Neural cell (in vitro differentiated cells): ENCODE measurements around the gene HIVEP2. TPM values are rescaled to one million over a fixed set of nuclear protein-coding genes. Genes with fewer than 3 reads are reported as not detected.

Experiments used
- H2AFZ ChIP-seq: fragments of 200-600, 300-800 bp; sonication (generic), shearing (Covaris generic); 2 replicates; pipeline ENCODE4 v1.6.0; 2014; ENCODE audit warnings: low read depth, mild to moderate bottlenecking, antibody characterized with exemption, low read length, moderate library complexity
- H3F3A ChIP-seq: fragments of 200-600 bp; shearing (Covaris generic); 2 replicates; pipeline ENCODE4 v1.6.1; 2016; ENCODE audit warnings: mild to moderate bottlenecking, moderate library complexity, mixed read lengths, antibody characterized with exemption, low read length; ENCODE audit not compliant: insufficient read depth, poor library complexity, severe bottlenecking
- H3K27ac ChIP-seq: fragments of 200-600, 300-800 bp; sonication (generic), shearing (Covaris generic); 2 replicates; pipeline ENCODE4 v1.5.1; 2014; ENCODE audit warnings: mild to moderate bottlenecking, low read length, moderate library complexity
- H3K27me3 ChIP-seq: fragments of 300-800, 200-600 bp; sonication (generic), shearing (Covaris generic); 2 replicates; pipeline ENCODE4 v1.6.0; 2014; ENCODE audit warnings: mild to moderate bottlenecking, low read depth, low read length, moderate library complexity; ENCODE audit not compliant: insufficient read depth
- H3K36me3 ChIP-seq: fragments of 300-800, 200-600 bp; sonication (generic), shearing (Covaris generic); 2 replicates; pipeline ENCODE4 v1.5.1; 2014; ENCODE audit warnings: mild to moderate bottlenecking, antibody characterized with exemption, low read length, moderate library complexity; ENCODE audit not compliant: insufficient read depth
- H3K4me2 ChIP-seq: fragments of 300-800, 200-600 bp; sonication (generic), shearing (Covaris generic); 2 replicates; pipeline ENCODE4 v1.6.0; 2014; ENCODE audit warnings: mild to moderate bottlenecking, low read length
- H3K4me3 ChIP-seq: fragments of 300-800, 200-600 bp; sonication (generic), shearing (Covaris generic); 2 replicates; pipeline ENCODE4 v1.5.1; 2014; ENCODE audit warnings: mild to moderate bottlenecking, low read length, moderate library complexity
- H3K79me2 ChIP-seq: fragments of 200-600 bp; shearing (Covaris generic); replicated peaks from 2 replicates; pipeline ENCODE4 v1.6.0; 2014; ENCODE audit warnings: mild to moderate bottlenecking, low read length, moderate library complexity; ENCODE audit not compliant: insufficient read depth
- H3K9ac ChIP-seq: fragments of 300-800, 200-600 bp; sonication (generic), shearing (Covaris generic); 2 replicates; pipeline ENCODE4 v1.6.1; 2016; ENCODE audit warnings: mild to moderate bottlenecking, low read length, mixed read lengths
- H3K9me2 ChIP-seq: fragments of 200-600 bp; shearing (Covaris generic); 2 replicates; pipeline ENCODE4 v1.6.1; 2016; ENCODE audit warnings: mild to moderate bottlenecking, low read length, mixed read lengths; ENCODE audit not compliant: insufficient read depth
- H3K9me3 ChIP-seq: fragments of 200-600, 300-800 bp; sonication (generic), shearing (Covaris generic); 2 replicates; pipeline ENCODE4 v1.6.1; 2016; ENCODE audit warnings: mild to moderate bottlenecking, mixed run types, low read length, moderate library complexity, mixed read lengths
- H4K20me1 ChIP-seq: fragments of 200-600 bp; shearing (Covaris generic); 2 replicates; pipeline ENCODE4 v1.6.1; 2016; ENCODE audit warnings: mild to moderate bottlenecking, mixed run types; ENCODE audit not compliant: insufficient read depth
- EP300 ChIP-seq: fragments of 450-650 bp; conservative IDR thresholded peaks from 2 replicates; pipeline ENCODE4 v1.6.1; 2014; ENCODE audit warnings: antibody characterized with exemption, mild to moderate bottlenecking, moderate library complexity; ENCODE audit not compliant: poor library complexity, severe bottlenecking
- EZH2 ChIP-seq: fragments of 200-600, 300-800 bp; shearing (Covaris generic), sonication (generic); IDR thresholded peaks from 2 replicates; pipeline ENCODE4 v1.6.1; 2014; ENCODE audit warnings: antibody characterized with exemption, low read length, borderline replicate concordance, mild to moderate bottlenecking; ENCODE audit not compliant: insufficient read depth, poor library complexity, severe bottlenecking
- MXI1 ChIP-seq: fragments of 450-650 bp; conservative IDR thresholded peaks from 2 replicates; pipeline ENCODE4 v1.6.1; 2014; ENCODE audit warnings: antibody characterized with exemption, mild to moderate bottlenecking; ENCODE audit not compliant: poor library complexity, severe bottlenecking
- POLR2AphosphoS5 ChIP-seq: IDR thresholded peaks from 2 replicates; pipeline ENCODE4 v1.6.1; 2012
- RAD21 ChIP-seq: fragments of 450-650 bp; conservative IDR thresholded peaks from 2 replicates; pipeline ENCODE4 v1.6.1; 2014; ENCODE audit warnings: antibody characterized with exemption, mild to moderate bottlenecking, moderate library complexity
- SMC3 ChIP-seq: fragments of 450-650 bp; conservative IDR thresholded peaks from 2 replicates; pipeline ENCODE4 v1.6.1; 2014; ENCODE audit warnings: antibody characterized with exemption, mild to moderate bottlenecking, moderate library complexity; ENCODE audit not compliant: poor library complexity
- TAF1 ChIP-seq: IDR thresholded peaks from 2 replicates; pipeline ENCODE4 v1.6.1; 2012; ENCODE audit warnings: low read depth
- polyA plus RNA-seq: library from polyadenylated mRNA; depleted of rRNA; stranded (reverse); fragments of >200 nt; gene quantifications from 2 replicates; pipeline ENCODE4 v1.2.3, GENCODE V29; 2014
- TF ChIP-seq, protein P1 (sequence below): IDR thresholded peaks from 2 replicates; pipeline ENCODE4 v1.6.1; 2012; ENCODE audit warnings: borderline replicate concordance
- TF ChIP-seq, protein P2 (sequence below): fragments of 450-650 bp; IDR thresholded peaks from 2 replicates; pipeline ENCODE4 v1.5.1; 2014; ENCODE audit warnings: antibody characterized with exemption, mild to moderate bottlenecking, moderate library complexity; ENCODE audit not compliant: poor library complexity, severe bottlenecking

HIVEP2 gene
- polyA plus RNA-seq, 1 donor from 2014 or later = 6.0 TPM

DNA sequence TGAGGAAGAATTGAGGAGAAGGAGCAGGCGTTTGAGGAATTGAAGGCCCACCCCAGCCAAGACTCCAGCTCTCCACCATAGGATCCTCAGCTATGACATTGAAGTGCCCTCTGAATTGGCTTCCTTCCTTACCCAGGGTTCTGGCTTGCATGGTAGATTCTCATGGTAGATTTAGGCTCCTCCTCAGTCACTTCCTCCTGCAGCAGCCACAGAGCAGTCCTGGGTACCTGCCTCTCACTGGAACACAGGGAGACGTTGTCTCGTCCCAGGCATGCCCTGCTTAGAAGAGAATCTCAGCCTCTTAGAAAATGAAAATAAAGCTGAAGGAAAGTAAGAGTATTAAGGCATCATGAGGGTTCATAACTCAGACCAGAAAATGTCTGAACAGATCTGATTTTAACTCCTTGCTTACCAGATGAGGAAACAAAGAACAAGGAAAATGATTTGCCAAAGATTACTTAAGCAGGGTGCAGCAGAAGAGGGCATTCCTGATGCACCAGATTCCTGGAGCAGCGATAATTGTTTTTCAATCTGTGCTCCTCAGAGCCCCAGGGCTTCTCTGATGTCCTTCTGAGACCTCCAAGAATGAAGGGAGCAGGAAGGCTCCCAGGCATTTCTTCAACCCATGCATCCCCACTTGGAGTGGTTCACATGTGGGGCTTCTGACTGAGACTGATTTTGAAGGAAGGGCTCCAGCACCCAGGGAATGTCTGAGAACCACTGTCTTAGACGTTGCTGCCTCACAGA lies 219.8 kb downstream of the HIVEP2 start:
- H2AFZ ChIP-seq = no peak overlapping the region

GRCh38 chr6:142722841-142723240 lies 222.1 kb downstream of the HIVEP2 start:
- no peak overlapping the region for H2AFZ ChIP-seq

More for the DNA sequence above, 219.8 kb downstream of the HIVEP2 start:
- Histone ChIP-seq H3F3A (no peaks in the 10 kb centered on the region), H3K9me3 (no peaks in the 10 kb centered on the region), H3K27me3 (no peaks in the 10 kb centered on the region), H3K4me2 (no peak overlapping the region), H3K9ac (no peak overlapping the region), H3K36me3 (no peaks in the 10 kb centered on the region), H3K27ac (no peak overlapping the region), H3K79me2 (no peaks in the 10 kb centered on the region), H4K20me1 (no peaks in the 10 kb centered on the region), H3K4me3 (no peak overlapping the region), H3K9me2 (no peaks in the 10 kb centered on the region)
- no peak for TF ChIP-seq MXI1
- TF ChIP-seq, protein P1, sequence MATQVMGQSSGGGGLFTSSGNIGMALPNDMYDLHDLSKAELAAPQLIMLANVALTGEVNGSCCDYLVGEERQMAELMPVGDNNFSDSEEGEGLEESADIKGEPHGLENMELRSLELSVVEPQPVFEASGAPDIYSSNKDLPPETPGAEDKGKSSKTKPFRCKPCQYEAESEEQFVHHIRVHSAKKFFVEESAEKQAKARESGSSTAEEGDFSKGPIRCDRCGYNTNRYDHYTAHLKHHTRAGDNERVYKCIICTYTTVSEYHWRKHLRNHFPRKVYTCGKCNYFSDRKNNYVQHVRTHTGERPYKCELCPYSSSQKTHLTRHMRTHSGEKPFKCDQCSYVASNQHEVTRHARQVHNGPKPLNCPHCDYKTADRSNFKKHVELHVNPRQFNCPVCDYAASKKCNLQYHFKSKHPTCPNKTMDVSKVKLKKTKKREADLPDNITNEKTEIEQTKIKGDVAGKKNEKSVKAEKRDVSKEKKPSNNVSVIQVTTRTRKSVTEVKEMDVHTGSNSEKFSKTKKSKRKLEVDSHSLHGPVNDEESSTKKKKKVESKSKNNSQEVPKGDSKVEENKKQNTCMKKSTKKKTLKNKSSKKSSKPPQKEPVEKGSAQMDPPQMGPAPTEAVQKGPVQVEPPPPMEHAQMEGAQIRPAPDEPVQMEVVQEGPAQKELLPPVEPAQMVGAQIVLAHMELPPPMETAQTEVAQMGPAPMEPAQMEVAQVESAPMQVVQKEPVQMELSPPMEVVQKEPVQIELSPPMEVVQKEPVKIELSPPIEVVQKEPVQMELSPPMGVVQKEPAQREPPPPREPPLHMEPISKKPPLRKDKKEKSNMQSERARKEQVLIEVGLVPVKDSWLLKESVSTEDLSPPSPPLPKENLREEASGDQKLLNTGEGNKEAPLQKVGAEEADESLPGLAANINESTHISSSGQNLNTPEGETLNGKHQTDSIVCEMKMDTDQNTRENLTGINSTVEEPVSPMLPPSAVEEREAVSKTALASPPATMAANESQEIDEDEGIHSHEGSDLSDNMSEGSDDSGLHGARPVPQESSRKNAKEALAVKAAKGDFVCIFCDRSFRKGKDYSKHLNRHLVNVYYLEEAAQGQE = no peak
- TF ChIP-seq POLR2AphosphoS5 = no peak
- no peak for TF ChIP-seq EP300
- TF ChIP-seq RAD21 = no peak
- TF ChIP-seq EZH2 = no peak
- TF ChIP-seq, protein P2, sequence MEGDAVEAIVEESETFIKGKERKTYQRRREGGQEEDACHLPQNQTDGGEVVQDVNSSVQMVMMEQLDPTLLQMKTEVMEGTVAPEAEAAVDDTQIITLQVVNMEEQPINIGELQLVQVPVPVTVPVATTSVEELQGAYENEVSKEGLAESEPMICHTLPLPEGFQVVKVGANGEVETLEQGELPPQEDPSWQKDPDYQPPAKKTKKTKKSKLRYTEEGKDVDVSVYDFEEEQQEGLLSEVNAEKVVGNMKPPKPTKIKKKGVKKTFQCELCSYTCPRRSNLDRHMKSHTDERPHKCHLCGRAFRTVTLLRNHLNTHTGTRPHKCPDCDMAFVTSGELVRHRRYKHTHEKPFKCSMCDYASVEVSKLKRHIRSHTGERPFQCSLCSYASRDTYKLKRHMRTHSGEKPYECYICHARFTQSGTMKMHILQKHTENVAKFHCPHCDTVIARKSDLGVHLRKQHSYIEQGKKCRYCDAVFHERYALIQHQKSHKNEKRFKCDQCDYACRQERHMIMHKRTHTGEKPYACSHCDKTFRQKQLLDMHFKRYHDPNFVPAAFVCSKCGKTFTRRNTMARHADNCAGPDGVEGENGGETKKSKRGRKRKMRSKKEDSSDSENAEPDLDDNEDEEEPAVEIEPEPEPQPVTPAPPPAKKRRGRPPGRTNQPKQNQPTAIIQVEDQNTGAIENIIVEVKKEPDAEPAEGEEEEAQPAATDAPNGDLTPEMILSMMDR = no peak
- no peak for TF ChIP-seq TAF1
- TF ChIP-seq SMC3 = no peak

More at GRCh38 chr6:142722841-142723240, 222.1 kb downstream of the HIVEP2 start:
- Histone ChIP-seq H3K4me2 (no peak overlapping the region), H3F3A (no peaks in the 10 kb centered on the region), H3K36me3 (no peaks in the 10 kb centered on the region), H3K27ac (no peak overlapping the region), H4K20me1 (no peaks in the 10 kb centered on the region), H3K4me3 (no peak overlapping the region), H3K79me2 (no peaks in the 10 kb centered on the region), H3K27me3 (no peaks in the 10 kb centered on the region), H3K9ac (no peak overlapping the region), H3K9me2 (no peaks in the 10 kb centered on the region), H3K9me3 (no peaks in the 10 kb centered on the region)
- TF ChIP-seq MXI1 = no peak
- TF ChIP-seq SMC3 = no peak
- no peak for TF ChIP-seq POLR2AphosphoS5
- TF ChIP-seq EP300 = no peak
- TF ChIP-seq EZH2 = no peak
- TF ChIP-seq, protein P2 = no peak
- TF ChIP-seq, protein P1 = no peak
- TF ChIP-seq RAD21 = no peak
- no peak for TF ChIP-seq TAF1
